Common myeloid progenitor, CD34-positive (primary cell): ENCODE measurements around the gene TIMELESS. TPM values are rescaled to one million over a fixed set of nuclear protein-coding genes. Genes with fewer than 3 reads are reported as not detected.
"Not testable (repeated sequence)": the region's sequence is repeated elsewhere in the genome, so short reads cannot be mapped to it uniquely, and the experiment has no call there.

Source experiments
- CTCF ChIA-PET: fragments of 350-600 bp; sonication (Branson Sonifier 250); formaldehyde crosslinking; loops from one replicate; lab custom pipeline; 2021; ENCODE audit warnings: antibody characterized with exemption; lab: Charles Lee
- POLR2A ChIA-PET: fragments of 350-600 bp; sonication (Branson Sonifier 250); formaldehyde crosslinking; loops from one replicate; lab custom pipeline; 2021; ENCODE audit warnings: antibody characterized with exemption; lab: Charles Lee
- DNase-seq, 3 donors: peaks; one replicate each; pipeline versions ENCODE4 v3.0.0 to v3.0.0-alpha.2; 2013
- H3K27ac ChIP-seq, 2 experiments: 1 replicate in 1 of 2; 2 replicates in 1 of 2; pipeline ENCODE4 v1.7.0; 2013; ENCODE audit warnings: inconsistent platforms in 2 of 2, low read length in 2 of 2, mild to moderate bottlenecking in 2 of 2, low read depth in 1 of 2, moderate library complexity in 1 of 2; ENCODE audit not compliant: severe bottlenecking in 2 of 2, insufficient read depth in 1 of 2, poor library complexity in 1 of 2
- H3K27me3 ChIP-seq, 5 experiments: replicated peaks in 2 of 5; 1 replicate in 3 of 5; 2 replicates in 2 of 5; pipeline versions ENCODE4 v1.6.1 to v1.7.0; 2013; ENCODE audit warnings: low read length in 4 of 5, mild to moderate bottlenecking in 2 of 5, moderate library complexity in 2 of 5, inconsistent platforms in 1 of 5; ENCODE audit not compliant: insufficient read depth in 5 of 5, control insufficient read depth in 4 of 5
- H3K36me3 ChIP-seq, 4 experiments: 1 replicate in 2 of 4; 2 replicates in 2 of 4; pipeline versions ENCODE4 v1.6.1 to v1.7.0; 2013; ENCODE audit warnings: low read length in 3 of 4, control low read depth in 1 of 4, mild to moderate bottlenecking in 1 of 4; ENCODE audit not compliant: control insufficient read depth in 4 of 4, insufficient read depth in 4 of 4
- H3K4me1 ChIP-seq, 4 experiments: 1 replicate in 3 of 4; 2 replicates in 1 of 4; pipeline versions ENCODE4 v1.6.1 to v1.7.1; 2013; ENCODE audit warnings: low read length in 3 of 4, mild to moderate bottlenecking in 3 of 4, control low read depth in 1 of 4, inconsistent platforms in 1 of 4, moderate library complexity in 1 of 4; ENCODE audit not compliant: control insufficient read depth in 4 of 4, insufficient read depth in 4 of 4; ENCODE audit errors: control extremely low read depth in 1 of 4
- H3K4me3 ChIP-seq, 7 experiments: 1 replicate in 4 of 7; 2 replicates in 3 of 7; pipeline versions ENCODE4 v1.5.1 to v1.7.0; 2013; ENCODE audit warnings: mild to moderate bottlenecking in 7 of 7, low read length in 6 of 7, moderate library complexity in 6 of 7, inconsistent platforms in 2 of 7, low read depth in 2 of 7, control low read depth in 1 of 7; ENCODE audit not compliant: insufficient read depth in 4 of 7, control insufficient read depth in 1 of 7; ENCODE audit errors: extremely low read depth in 1 of 7
- H3K9me3 ChIP-seq, 5 experiments: 1 replicate in 4 of 5; 2 replicates in 1 of 5; pipeline versions ENCODE4 v1.6.1 to v1.7.1; 2013; ENCODE audit warnings: low read length in 4 of 5, mild to moderate bottlenecking in 2 of 5, inconsistent platforms in 1 of 5, low read depth in 1 of 5, moderate library complexity in 1 of 5; ENCODE audit not compliant: control insufficient read depth in 4 of 5, insufficient read depth in 2 of 5; ENCODE audit errors: control extremely low read depth in 1 of 5
- WGBS: methylation state at CpG from one replicate; pipeline ENCODE4 v1.1.5; 2013; ENCODE audit not compliant: insufficient coverage; 5-methylcytosine and 5-hydroxymethylcytosine counted together
- polyA plus RNA-seq: library from polyadenylated mRNA; unstranded; fragments of 120-200 nt; gene quantifications from one replicate; pipeline ENCODE4 v1.2.1, GENCODE V29; 2013

Gene TIMELESS
- polyA plus RNA-seq: 12.4 TPM

GRCh38 chr12:56448860-56449621 is at the start of gene TIMELESS:
Gene TIMELESS, minus strand, starts transcription at chr12:56449426. Its CDS starts 15,256 bp downstream, at chr12:56434170.
- ChIA-PET CTCF (interaction anchor here (0.6 to 2.6 kb wide), 5 partner anchors 12 to 27 kb away, joined by 3 to 15 read pairs (median 5); no protein-coding TSS in a partner anchor), POLR2A (no interaction called here)
- WGBS: under 1% methylated on average over 32 of the region's 58 CpGs
- Histone ChIP-seq H3K4me1 (peaks cover 3 to 19% (median 9%) of the 10 kb centered on the region in 4 experiments), H3K27ac (peak within 1 kb of the TSS in 1 of 2 experiments; percentile 81), H3K36me3 (peaks cover 0 to 2% (median 0%) of the 10 kb centered on the region in 4 experiments), H3K9me3 (no peaks in the 10 kb centered on the region), H3K27me3 (no peaks in the 10 kb centered on the region), H3K4me3 (peak within 1 kb of the TSS; percentile 83 to 95 (median 92))
- DNase-seq: peak; percentile 88 to 92 (median 92)

GRCh38 chr12:56498126-56498902 is 49.1 kb upstream of the TIMELESS start:
- H3K36me3 ChIP-seq, H3K4me3 ChIP-seq, H3K4me1 ChIP-seq, POLR2A ChIA-PET, H3K9me3 ChIP-seq, DNase-seq, H3K27ac ChIP-seq, CTCF ChIA-PET, H3K27me3 ChIP-seq: not testable (repeated sequence)
- WGBS: 97% methylated on average over 5 of the region's 14 CpGs

GRCh38 chr12:56496704-56497103 is 47.5 kb upstream of the TIMELESS start:
- H3K27ac ChIP-seq, H3K27me3 ChIP-seq, H3K9me3 ChIP-seq, POLR2A ChIA-PET, H3K36me3 ChIP-seq, CTCF ChIA-PET, H3K4me1 ChIP-seq: not testable (repeated sequence)
- peak overlapping the region in 1 of 7 experiments; percentile 28 for H3K4me3 ChIP-seq
- DNase-seq: peak; percentile 11 to 34 (median 13)
- 0% methylated on average over 3 of the region's 17 CpGs for WGBS

- WGBS: 97% methylated on average over 27 of the region's 27 CpGs
- CTCF ChIA-PET: interaction anchor here (0.6 to 0.9 kb wide), 2 partner anchors 13 to 17 kb away, joined by 3 read pairs; no protein-coding TSS in a partner anchor
- POLR2A ChIA-PET: not testable (repeated sequence)
These were observed 45.3 kb upstream of the TIMELESS start for GRCh38 chr12:56494481-56494880.

GRCh38 chr12:56494106-56494415 is 44.8 kb upstream of the TIMELESS start:
- H3K27me3 ChIP-seq: peaks cover 2 to 21% (median 7%) of the 10 kb centered on the region in 5 experiments
- H3K9me3 ChIP-seq, DNase-seq, POLR2A ChIA-PET, H3K27ac ChIP-seq, H3K4me3 ChIP-seq, H3K4me1 ChIP-seq, H3K36me3 ChIP-seq: not testable (repeated sequence)
- CTCF ChIA-PET: interaction anchor here (0.6 to 0.9 kb wide), 2 partner anchors 13 to 18 kb away, joined by 3 read pairs; no protein-coding TSS in a partner anchor
- WGBS: 96% methylated on average over 12 of the region's 15 CpGs

More at GRCh38 chr12:56494481-56494880, 45.3 kb upstream of the TIMELESS start:
- not testable (repeated sequence) for H3K4me1 ChIP-seq, H3K4me3 ChIP-seq, H3K36me3 ChIP-seq, H3K27ac ChIP-seq, H3K9me3 ChIP-seq, DNase-seq
- peaks cover 2 to 17% (median 6%) of the 10 kb centered on the region in 5 experiments for H3K27me3 ChIP-seq

- CTCF ChIA-PET: interaction anchor here (0.6 to 2.4 kb wide), 3 partner anchors 14 to 18 kb away, joined by 3 to 9 read pairs (median 3); no protein-coding TSS in a partner anchor
- H3K9me3 ChIP-seq, H3K4me3 ChIP-seq, H3K4me1 ChIP-seq, DNase-seq, H3K27ac ChIP-seq, POLR2A ChIA-PET, H3K36me3 ChIP-seq: not testable (repeated sequence)
- H3K27me3 ChIP-seq: peaks cover 2 to 27% (median 11%) of the 10 kb centered on the region in 5 experiments
- WGBS: 99% methylated on average over 23 of the region's 31 CpGs
These were observed 44.3 kb upstream of the TIMELESS start for GRCh38 chr12:56493409-56494105.
